Retinal pigment epithelial cell (primary cell): Measurements from ENCODE around the gene GABRR2.
A peak's percentile ranks its signal among the peaks of the same experiment; 100 is the strongest.

Experiments
- DNase-seq: peaks from one replicate; pipeline ENCODE4 v3.0.0-alpha.2; 2010; ENCODE audit warnings: low read depth
- H3K4me3 ChIP-seq: 2 replicates; pipeline ENCODE4 v1.5.1; 2011; ENCODE audit warnings: mild to moderate bottlenecking, low read length, control low read depth, moderate library complexity
- TF ChIP-seq, protein P1 (sequence below): conservative IDR thresholded peaks from 2 replicates; pipeline ENCODE4 v1.5.1; 2011; ENCODE audit warnings: low read depth, low read length, control low read depth, inconsistent platforms

GABRR2 gene

GRCh38 chr6:89356642-89357170, 41.6 kb upstream of the GABRR2 start:
- TF ChIP-seq, protein P1, sequence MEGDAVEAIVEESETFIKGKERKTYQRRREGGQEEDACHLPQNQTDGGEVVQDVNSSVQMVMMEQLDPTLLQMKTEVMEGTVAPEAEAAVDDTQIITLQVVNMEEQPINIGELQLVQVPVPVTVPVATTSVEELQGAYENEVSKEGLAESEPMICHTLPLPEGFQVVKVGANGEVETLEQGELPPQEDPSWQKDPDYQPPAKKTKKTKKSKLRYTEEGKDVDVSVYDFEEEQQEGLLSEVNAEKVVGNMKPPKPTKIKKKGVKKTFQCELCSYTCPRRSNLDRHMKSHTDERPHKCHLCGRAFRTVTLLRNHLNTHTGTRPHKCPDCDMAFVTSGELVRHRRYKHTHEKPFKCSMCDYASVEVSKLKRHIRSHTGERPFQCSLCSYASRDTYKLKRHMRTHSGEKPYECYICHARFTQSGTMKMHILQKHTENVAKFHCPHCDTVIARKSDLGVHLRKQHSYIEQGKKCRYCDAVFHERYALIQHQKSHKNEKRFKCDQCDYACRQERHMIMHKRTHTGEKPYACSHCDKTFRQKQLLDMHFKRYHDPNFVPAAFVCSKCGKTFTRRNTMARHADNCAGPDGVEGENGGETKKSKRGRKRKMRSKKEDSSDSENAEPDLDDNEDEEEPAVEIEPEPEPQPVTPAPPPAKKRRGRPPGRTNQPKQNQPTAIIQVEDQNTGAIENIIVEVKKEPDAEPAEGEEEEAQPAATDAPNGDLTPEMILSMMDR = no peak
- H3K4me3 ChIP-seq = no peak overlapping the region
- DNase-seq = no peak

GRCh38 chr6:89355511-89356194, 40.6 kb upstream of the GABRR2 start:
- DNase-seq = no peak
- H3K4me3 ChIP-seq = no peak overlapping the region
- TF ChIP-seq, protein P1 = no peak

DNA sequence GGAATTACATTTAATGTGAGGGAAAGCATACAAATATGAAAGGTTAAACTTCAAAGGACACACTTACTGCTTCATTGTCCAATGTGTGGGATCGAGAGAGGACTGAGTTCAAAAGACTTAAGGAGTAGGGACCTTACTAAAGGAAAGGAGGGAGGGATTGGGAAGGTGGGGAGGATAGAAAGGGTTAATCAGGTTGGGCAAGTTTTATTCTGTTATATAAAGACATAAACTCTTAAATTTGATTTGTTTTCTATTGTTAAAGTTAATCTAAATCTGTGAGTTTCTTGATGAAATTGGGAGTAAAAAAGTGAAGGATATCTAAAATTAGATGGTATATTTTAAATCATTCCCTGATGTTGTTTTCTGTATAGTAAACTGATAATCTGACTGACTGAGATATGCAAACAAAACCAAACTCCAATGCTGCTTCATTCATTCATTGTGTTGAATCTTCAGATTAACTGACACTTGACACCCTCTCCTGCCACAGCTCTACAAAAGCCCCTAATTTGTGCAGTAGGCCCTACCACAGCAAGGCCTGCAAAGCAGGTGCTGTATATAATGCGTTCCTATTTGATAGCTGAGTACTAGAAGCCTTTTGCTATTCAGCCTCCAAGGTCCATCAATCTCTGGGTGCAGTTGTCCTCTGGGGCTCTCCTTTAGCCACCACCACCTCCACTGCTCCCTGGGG, 38.7 kb upstream of the GABRR2 start:
- no peak overlapping the region for H3K4me3 ChIP-seq
- TF ChIP-seq, protein P1 = no peak
- DNase-seq = no peak

- no peak for DNase-seq
- peak overlapping the region; percentile 87 for H3K4me3 ChIP-seq
- TF ChIP-seq, protein P1 = no peak
These were observed 38.0 kb upstream of the GABRR2 start for GRCh38 chr6:89353118-89353556.

- peak; percentile 87 for DNase-seq
- H3K4me3 ChIP-seq = peak within 1 kb of the TSS; percentile 87
- TF ChIP-seq, protein P1 = no peak
These were observed 37.4 kb upstream of the GABRR2 start, which contains the start of gene UBE2J1 for GRCh38 chr6:89352278-89353117. Gene UBE2J1, minus strand, starts transcription at chr6:89352722. Its CDS starts 153 bp downstream, at chr6:89352569.

DNA sequence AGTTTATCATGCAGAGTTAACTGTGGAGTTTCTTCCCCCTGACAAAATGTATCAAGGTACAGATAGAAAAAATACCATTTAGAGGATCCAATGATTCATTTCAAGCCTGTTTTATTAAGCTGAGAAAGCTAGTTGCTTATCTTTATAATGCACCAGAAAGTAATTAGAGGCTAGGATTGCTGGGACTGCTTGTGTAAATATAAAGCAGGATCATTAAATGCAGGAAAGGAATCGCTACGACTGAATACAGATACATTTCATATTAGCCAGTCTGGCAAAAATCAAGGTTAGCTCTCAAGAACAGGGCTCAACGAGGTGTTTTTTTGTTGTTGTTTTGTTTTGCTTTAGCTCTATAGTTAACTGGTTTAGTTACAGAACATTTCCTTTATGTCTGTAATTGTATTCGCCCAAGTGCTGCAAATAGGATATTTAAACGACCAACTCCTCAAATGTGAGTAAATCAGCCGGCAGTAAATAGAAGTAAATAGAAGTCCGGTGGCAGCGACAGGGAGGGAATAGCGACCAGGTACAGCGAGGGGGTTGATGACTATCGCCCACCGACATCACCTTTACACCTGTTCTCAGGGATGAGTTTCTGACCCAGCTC, 36.7 kb upstream of the GABRR2 start:
- no peak for DNase-seq
- peak overlapping the region; percentile 87 for H3K4me3 ChIP-seq
- TF ChIP-seq, protein P1 = no peak
